ENCODE data around the gene FCGR3A.
A peak's percentile ranks its signal among the peaks of the same experiment; 100 is the strongest.
"Not testable (repeated sequence)": the region's sequence is repeated elsewhere in the genome, so short reads cannot be mapped to it uniquely, and the experiment has no call there.

Gene FCGR3A

DNA sequence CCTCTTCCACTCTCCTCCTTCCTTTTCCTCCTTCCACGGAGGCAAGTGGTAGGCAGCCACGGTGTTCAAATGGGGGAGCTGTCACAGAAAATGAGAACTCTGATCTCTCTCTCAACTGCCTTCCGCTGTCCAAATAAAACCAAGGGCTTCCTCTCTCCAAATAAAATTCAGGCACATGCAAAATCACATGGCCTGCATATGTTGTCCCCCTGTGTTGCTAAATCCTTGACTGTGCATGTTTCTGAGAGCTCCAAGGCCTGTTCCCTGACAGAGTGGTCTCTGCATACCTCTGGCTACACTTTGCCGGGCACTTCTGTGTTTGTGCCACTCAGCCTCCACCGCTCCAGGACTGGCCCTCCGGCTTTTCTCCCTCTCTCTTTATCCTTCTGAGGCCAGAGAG is 39.0 kb upstream of the FCGR3A start:
- not testable (repeated sequence) for H3K79me2 ChIP-seq (ENCODE audit: insufficient read depth, low read depth); H3K9ac ChIP-seq; H2AFZ ChIP-seq (ENCODE audit: low read depth); H3K4me1 ChIP-seq (ENCODE audit: low read depth, poor library complexity, severe bottlenecking); H3K4me3 ChIP-seq (IDR thresholded peaks at IDR 0.05; ENCODE audit: insufficient read depth, low read depth, low read length); H3K27ac ChIP-seq; H3K36me3 ChIP-seq (ENCODE audit: insufficient read depth); H3K27me3 ChIP-seq (ENCODE audit: insufficient read depth, low read depth); H3K4me2 ChIP-seq; H4K20me1 ChIP-seq (ENCODE audit: insufficient read depth)

DNA sequence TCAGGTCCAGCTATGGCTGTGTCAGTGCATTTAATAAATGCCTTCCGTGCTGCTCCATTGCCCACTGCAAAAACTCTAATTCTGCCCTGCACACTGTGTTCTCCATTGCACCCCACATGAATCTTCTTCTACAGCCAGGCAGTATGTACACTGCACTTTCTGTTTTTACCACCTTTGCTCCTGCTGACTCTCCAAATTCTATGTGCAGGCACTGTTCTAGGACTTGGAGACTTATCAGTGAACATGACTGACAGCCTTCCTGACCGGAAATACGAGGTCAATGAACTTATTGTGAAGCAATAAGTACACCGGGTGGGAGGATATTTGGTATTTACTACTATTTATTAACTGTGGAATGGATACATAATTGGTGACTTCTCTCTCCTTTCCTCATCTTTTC is 33.3 kb upstream of the FCGR3A start:
- H3K4me3 ChIP-seq (IDR thresholded peaks at IDR 0.05; ENCODE audit: insufficient read depth, low read depth, low read length); H3K27me3 ChIP-seq (ENCODE audit: insufficient read depth, low read depth); H3K4me2 ChIP-seq; H3K9ac ChIP-seq; H3K36me3 ChIP-seq (ENCODE audit: insufficient read depth); H3K4me1 ChIP-seq (ENCODE audit: low read depth, poor library complexity, severe bottlenecking); H2AFZ ChIP-seq (ENCODE audit: low read depth); H3K79me2 ChIP-seq (ENCODE audit: insufficient read depth, low read depth); H4K20me1 ChIP-seq (ENCODE audit: insufficient read depth); H3K27ac ChIP-seq: not testable (repeated sequence)

GRCh38 chr1:161580879-161581537 is 31.4 kb upstream of the FCGR3A start:
- not testable (repeated sequence) for H3K79me2 ChIP-seq (ENCODE audit: insufficient read depth, low read depth); H2AFZ ChIP-seq (ENCODE audit: low read depth); H3K27me3 ChIP-seq (ENCODE audit: insufficient read depth, low read depth); H3K4me1 ChIP-seq (ENCODE audit: low read depth, poor library complexity, severe bottlenecking); H3K4me3 ChIP-seq (IDR thresholded peaks at IDR 0.05; ENCODE audit: insufficient read depth, low read depth, low read length); H3K9ac ChIP-seq; H3K4me2 ChIP-seq; H4K20me1 ChIP-seq (ENCODE audit: insufficient read depth); H3K36me3 ChIP-seq (ENCODE audit: insufficient read depth); H3K27ac ChIP-seq

DNA sequence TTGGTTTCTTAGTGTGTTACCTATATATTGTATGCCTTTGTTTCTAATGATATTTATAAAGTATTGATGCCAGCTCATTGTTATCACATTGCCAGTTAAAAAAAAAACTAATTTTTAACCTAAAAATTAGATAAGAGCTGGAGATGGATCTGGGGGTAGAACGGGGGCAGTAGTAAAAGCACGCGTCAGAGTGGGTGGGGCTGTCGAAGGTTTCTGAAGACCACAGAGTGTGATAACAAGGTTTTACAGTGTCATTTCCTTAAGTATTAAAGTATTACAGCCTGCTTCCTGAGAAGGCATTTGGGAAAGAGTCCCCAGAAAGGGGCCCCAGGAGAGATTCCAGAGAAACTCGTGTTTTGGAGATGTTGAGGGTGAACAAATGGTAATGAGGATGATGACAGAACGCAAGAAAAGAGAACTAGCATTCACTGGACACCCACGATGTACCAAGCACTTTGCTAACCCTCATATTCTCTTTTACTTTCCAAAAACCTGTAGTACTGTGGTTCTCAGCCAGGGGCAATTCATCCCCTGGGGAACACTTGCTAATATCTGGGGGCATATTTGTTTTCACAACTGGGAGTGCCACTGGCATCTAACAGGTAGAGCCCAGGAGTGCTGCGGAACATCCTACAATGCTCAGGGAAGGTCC is 30.4 kb upstream of the FCGR3A start:
- not testable (repeated sequence) for H3K36me3 ChIP-seq (ENCODE audit: insufficient read depth); H3K27me3 ChIP-seq (ENCODE audit: insufficient read depth, low read depth); H3K4me1 ChIP-seq (ENCODE audit: low read depth, poor library complexity, severe bottlenecking); H3K9ac ChIP-seq; H4K20me1 ChIP-seq (ENCODE audit: insufficient read depth); H3K4me3 ChIP-seq (IDR thresholded peaks at IDR 0.05; ENCODE audit: insufficient read depth, low read depth, low read length); H2AFZ ChIP-seq (ENCODE audit: low read depth); H3K4me2 ChIP-seq; H3K27ac ChIP-seq; H3K79me2 ChIP-seq (ENCODE audit: insufficient read depth, low read depth)

GRCh38 chr1:161576676-161577075 is 27.1 kb upstream of the FCGR3A start:
- not testable (repeated sequence) for H3K4me3 ChIP-seq (IDR thresholded peaks at IDR 0.05; ENCODE audit: insufficient read depth, low read depth, low read length); H2AFZ ChIP-seq (ENCODE audit: low read depth); H3K27me3 ChIP-seq (ENCODE audit: insufficient read depth, low read depth); H3K4me2 ChIP-seq; H3K27ac ChIP-seq; H3K9ac ChIP-seq; H3K79me2 ChIP-seq (ENCODE audit: insufficient read depth, low read depth); H3K4me1 ChIP-seq (ENCODE audit: low read depth, poor library complexity, severe bottlenecking); H3K36me3 ChIP-seq (ENCODE audit: insufficient read depth); H4K20me1 ChIP-seq (ENCODE audit: insufficient read depth)

DNA sequence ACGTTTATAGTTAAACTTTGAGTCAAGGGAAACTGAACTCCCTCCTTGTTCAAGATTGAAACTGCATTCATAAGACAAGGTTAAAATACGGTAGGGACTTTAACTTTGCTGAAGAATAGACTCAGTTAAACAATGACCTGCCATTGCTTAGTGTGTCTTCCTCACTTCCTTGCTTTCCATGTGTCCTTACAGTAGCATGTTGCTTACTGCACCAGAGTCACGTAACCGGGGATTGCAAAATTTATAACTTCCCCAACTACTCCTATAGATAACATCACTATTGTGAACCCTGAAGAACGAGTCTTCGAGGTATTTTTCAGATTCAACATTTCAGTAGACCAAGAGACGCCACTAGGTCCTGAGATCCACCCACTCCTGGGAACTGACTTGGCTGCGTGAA is 22.1 kb upstream of the FCGR3A start:
- not testable (repeated sequence) for H3K79me2 ChIP-seq (ENCODE audit: insufficient read depth, low read depth); H3K4me3 ChIP-seq (IDR thresholded peaks at IDR 0.05; ENCODE audit: insufficient read depth, low read depth, low read length); H2AFZ ChIP-seq (ENCODE audit: low read depth); H3K4me1 ChIP-seq (ENCODE audit: low read depth, poor library complexity, severe bottlenecking); H3K9ac ChIP-seq; H4K20me1 ChIP-seq (ENCODE audit: insufficient read depth); H3K27me3 ChIP-seq (ENCODE audit: insufficient read depth, low read depth); H3K4me2 ChIP-seq; H3K36me3 ChIP-seq (ENCODE audit: insufficient read depth); H3K27ac ChIP-seq

DNA sequence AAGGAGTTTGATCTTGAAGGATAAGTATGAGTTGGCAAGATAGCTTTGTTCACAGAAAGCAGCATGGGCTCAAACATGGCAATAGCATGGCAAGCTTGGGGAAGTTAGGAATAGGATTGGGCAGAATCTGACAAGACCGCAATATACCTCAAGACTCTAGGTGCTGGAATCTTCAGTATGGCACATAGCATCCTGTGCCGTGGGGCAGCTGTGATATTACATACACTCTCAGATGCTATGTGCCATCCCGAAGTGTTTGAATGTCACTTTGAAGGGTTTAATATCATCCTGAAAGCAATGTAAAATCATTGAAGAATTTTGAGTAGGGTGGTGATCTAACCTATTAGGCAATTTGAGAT is 17.0 kb upstream of the FCGR3A start:
- H3K9ac ChIP-seq; H3K4me3 ChIP-seq (IDR thresholded peaks at IDR 0.05; ENCODE audit: insufficient read depth, low read depth, low read length); H3K27me3 ChIP-seq (ENCODE audit: insufficient read depth, low read depth); H3K36me3 ChIP-seq (ENCODE audit: insufficient read depth); H3K4me1 ChIP-seq (ENCODE audit: low read depth, poor library complexity, severe bottlenecking); H3K27ac ChIP-seq; H4K20me1 ChIP-seq (ENCODE audit: insufficient read depth); H3K79me2 ChIP-seq (ENCODE audit: insufficient read depth, low read depth): not testable (repeated sequence)
- H2AFZ ChIP-seq (ENCODE audit: low read depth): peak overlapping the region; percentile 43
- peak overlapping the region; percentile 14; the same call in 1 of the 2 replicates for H3K4me2 ChIP-seq

DNA sequence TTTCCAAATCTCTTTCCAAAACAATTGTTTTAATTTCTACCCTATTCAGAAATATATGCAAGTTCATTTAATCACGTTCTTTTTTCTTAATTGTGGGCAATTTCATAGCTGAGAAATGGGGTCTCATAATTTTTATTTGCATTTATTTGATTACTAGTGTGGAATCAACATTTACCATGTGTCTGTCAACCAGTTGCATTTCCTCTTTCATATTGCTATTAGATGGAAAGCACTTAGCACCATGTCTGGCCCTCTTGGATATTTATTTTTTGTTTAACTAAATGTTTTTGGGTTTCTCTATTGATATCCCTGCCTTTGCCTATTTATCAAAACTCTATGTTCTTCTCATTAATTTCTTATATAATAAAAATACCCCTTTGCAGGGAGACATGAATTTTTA is 13.9 kb upstream of the FCGR3A start:
- H3K79me2 ChIP-seq (ENCODE audit: insufficient read depth, low read depth); H3K4me3 ChIP-seq (IDR thresholded peaks at IDR 0.05; ENCODE audit: insufficient read depth, low read depth, low read length); H3K27ac ChIP-seq; H3K4me1 ChIP-seq (ENCODE audit: low read depth, poor library complexity, severe bottlenecking); H2AFZ ChIP-seq (ENCODE audit: low read depth); H3K36me3 ChIP-seq (ENCODE audit: insufficient read depth); H3K4me2 ChIP-seq; H3K9ac ChIP-seq; H3K27me3 ChIP-seq (ENCODE audit: insufficient read depth, low read depth); H4K20me1 ChIP-seq (ENCODE audit: insufficient read depth): not testable (repeated sequence)

DNA sequence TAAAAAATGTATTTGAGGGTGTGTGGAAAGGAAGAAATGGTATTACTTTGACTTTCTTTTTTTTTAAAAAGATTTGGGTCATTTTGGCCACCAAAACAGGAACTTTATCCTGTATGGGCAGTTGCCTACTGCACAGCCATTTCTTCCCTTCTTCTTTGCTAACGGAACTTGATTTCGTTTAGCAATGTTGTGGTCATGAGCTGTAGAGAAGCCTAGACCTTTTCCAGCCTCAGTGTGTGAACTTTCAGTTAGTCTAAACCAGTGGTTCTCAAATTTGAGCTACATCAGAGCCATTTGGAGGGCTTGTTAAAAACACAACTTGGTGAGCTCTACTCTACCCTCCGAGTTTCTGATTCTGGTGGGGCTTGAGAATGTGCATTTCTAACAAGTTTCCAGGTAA is 12.8 kb upstream of the FCGR3A start:
- H3K4me2 ChIP-seq; H4K20me1 ChIP-seq (ENCODE audit: insufficient read depth); H3K27me3 ChIP-seq (ENCODE audit: insufficient read depth, low read depth); H3K4me1 ChIP-seq (ENCODE audit: low read depth, poor library complexity, severe bottlenecking); H3K36me3 ChIP-seq (ENCODE audit: insufficient read depth); H3K4me3 ChIP-seq (IDR thresholded peaks at IDR 0.05; ENCODE audit: insufficient read depth, low read depth, low read length); H3K27ac ChIP-seq; H2AFZ ChIP-seq (ENCODE audit: low read depth); H3K9ac ChIP-seq; H3K79me2 ChIP-seq (ENCODE audit: insufficient read depth, low read depth): not testable (repeated sequence)

DNA sequence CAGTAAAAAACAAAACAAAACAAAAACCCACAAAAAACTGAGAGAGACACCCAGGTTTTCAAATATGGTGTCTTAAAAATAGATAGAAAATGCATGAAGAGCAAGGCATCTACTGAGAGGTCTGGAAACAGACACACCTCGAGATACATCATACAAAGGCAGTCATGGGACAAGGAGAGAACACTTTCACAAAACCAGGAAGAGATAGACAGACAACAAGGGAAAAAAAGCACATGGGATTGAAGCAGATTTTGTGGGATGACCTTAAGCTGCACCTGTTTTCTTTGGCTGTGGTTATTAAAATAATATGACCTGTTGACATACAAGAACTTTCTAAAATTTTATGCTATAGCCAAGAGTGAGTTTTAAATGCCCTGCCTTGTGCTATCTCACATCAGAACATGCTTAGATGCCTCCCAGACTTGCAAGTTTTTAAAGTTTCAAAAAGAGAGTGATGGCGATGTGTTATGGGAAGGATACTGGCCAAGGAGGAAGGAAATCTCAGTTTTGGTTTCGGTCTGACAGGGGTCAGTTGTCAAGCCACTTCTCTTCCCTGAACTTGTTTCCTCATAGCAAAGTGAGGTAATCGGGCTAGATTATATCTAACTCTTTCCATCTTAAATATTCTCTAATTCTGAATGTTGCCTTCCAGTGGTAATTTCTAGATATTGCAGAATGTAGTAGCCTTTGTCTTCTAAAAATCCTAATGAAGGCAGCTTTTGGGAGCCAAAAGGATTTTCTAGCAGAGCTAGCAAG is 11.5 kb upstream of the FCGR3A start:
- Histone ChIP-seq H2AFZ (ENCODE audit: low read depth) (peak overlapping the region; percentile 10; the same call in 1 of the 2 replicates), H3K4me2 (peak overlapping the region; percentile 3; the same call in 1 of the 2 replicates)
- not testable (repeated sequence) for H3K4me3 ChIP-seq (IDR thresholded peaks at IDR 0.05; ENCODE audit: insufficient read depth, low read depth, low read length); H4K20me1 ChIP-seq (ENCODE audit: insufficient read depth); H3K9ac ChIP-seq; H3K36me3 ChIP-seq (ENCODE audit: insufficient read depth); H3K27me3 ChIP-seq (ENCODE audit: insufficient read depth, low read depth); H3K4me1 ChIP-seq (ENCODE audit: low read depth, poor library complexity, severe bottlenecking); H3K27ac ChIP-seq; H3K79me2 ChIP-seq (ENCODE audit: insufficient read depth, low read depth)

Data from KMS-11 (cell line).